Islet of Langerhans (tissue), 1 donor: Measurements from ENCODE around the gene APBA2.
"Not testable (repeated sequence)": the region's sequence is repeated elsewhere in the genome, so short reads cannot be mapped to it uniquely, and the experiment has no call there.

Experiments used
- FAIRE-seq: peaks from one replicate; lab custom pipeline; 2011; peaks lifted over from hg19 to GRCh38; lab: Jason Lieb, UNC

The APBA2 gene

GRCh38 chr15:29035336-29036285, 149.8 kb downstream of the APBA2 start:
- FAIRE-seq, result no peak

- FAIRE-seq, result no peak
Observed at GRCh38 chr15:29037997-29038705, 152.4 kb downstream of the APBA2 start.

- no peak for FAIRE-seq
Observed at GRCh38 chr15:29039466-29040369, 153.9 kb downstream of the APBA2 start.

GRCh38 chr15:29040370-29040751, 154.6 kb downstream of the APBA2 start:
- FAIRE-seq, result no peak

DNA sequence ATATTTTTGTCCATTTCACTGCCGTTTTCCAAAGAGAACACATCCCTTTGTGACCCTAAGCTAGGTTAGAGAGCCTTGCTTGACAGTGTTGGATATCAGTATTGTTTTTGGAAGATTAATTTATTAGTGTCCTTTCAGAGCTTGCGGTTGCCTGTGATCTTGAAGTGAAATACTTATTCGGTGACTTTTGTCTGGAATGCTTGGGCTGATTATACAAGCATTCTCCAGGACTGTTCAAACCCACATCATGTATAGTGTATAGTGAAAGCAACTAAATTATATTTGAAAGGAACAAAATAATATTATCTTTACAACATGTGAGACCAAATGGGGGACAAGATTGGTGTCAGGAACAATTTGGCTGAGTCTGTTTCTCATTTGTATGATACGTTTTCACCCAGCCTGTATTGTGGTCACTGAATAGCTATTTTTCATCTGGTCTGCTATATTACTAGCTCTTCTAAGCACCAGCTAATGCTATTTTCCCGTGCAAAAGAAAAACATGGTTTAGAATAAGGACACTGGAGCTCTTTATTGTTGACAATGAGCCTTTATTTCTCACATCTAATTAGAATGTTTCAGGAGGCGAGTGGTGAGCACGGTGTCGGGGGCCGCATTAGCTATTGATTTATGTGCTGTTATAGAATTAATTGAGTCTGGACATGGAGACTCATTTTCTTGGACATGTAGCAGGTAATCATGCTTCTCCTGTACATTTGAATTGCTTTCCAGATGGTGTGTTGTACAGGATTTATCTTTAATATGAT, 158.1 kb downstream of the APBA2 start:
- no peak for FAIRE-seq

GRCh38 chr15:29044503-29044901, 158.7 kb downstream of the APBA2 start:
- FAIRE-seq, result no peak

- FAIRE-seq, result not testable (repeated sequence)
Observed at GRCh38 chr15:29045161-29045560, 159.4 kb downstream of the APBA2 start.

DNA sequence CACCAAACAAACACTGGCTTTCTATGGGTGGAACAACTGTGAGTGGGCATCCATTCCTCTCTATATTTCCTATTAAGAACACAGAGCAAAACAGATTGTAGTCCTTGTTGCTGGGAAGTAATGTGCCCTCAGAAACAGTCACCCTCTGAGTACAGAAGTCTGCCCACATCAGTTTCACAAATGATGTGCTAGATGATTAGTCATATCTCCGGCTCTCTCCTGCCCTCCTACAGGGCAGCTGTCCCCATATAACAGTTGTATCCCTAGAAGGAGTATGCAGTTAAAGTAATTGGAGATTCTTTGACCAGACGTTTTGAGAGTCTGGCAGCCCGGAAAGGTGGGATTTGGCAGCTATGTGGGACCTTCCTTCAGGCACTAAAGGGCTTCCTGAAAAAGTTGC, 159.9 kb downstream of the APBA2 start:
- no peak for FAIRE-seq

DNA sequence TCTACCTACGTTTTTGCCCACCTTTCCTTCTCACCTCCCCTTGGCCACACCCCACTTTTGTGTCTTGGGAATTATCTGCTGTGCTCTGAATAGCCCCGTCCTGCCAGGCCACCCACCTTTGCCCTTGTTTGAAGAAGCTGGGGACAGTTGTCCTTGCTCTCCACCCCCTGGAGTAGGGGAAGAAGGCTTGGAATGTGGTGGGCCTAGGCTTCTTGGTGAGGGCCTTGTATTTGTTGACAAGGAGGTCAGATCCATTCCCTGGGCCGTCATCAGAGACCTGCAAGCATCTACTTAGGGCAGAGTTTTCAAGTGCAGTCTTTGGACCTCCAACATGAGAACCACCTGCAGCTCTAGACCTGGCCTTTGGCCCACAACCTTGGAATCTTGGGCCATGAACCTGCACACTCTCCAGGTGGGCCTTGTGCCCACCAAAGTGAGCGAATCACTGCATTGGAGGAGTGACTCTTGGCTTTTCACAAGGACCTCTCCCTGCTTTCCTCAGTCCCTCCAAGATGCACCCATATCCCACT, 160.6 kb downstream of the APBA2 start:
- no peak for FAIRE-seq

DNA sequence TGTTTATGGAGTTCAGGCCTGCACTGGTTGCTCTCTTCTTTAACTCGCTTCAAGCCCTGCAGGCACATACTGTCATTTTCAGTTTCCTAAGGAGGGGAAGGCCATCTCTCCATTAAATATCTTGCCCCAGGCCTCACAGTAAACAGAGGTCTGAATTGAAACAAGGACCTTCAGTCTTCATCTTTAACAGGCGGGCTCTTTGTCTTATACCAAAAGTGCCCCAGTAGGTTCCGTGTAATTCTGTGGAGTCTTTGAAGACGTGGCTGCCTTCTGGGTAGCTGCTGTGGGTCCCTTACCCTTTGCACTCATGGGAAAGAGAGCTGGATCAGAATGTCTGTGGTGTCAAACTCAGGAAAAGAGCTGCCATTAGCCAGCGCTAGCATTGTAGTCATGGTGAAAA, 161.2 kb downstream of the APBA2 start:
- no peak for FAIRE-seq

DNA sequence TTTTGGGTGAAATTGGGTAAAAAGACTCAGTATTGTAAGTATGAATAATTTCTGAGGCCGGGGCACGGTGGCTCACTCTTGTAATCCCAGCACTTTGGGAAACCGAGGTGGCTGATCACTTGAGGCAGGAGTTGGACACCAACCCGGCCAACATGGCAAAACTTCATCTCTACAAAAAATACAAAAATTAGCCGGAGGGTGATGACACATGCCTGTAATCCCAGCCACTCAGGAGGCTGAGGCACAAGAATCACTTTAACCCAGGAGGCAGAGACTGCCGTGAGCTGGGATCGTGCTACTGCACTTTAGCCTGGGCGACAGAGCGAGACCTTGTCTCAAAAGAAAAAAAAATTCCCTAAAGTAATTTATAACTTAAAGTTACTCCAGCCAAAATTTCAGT, 162.2 kb downstream of the APBA2 start:
- no peak for FAIRE-seq

GRCh38 chr15:29050870-29051269, 165.1 kb downstream of the APBA2 start:
- FAIRE-seq, result no peak

DNA sequence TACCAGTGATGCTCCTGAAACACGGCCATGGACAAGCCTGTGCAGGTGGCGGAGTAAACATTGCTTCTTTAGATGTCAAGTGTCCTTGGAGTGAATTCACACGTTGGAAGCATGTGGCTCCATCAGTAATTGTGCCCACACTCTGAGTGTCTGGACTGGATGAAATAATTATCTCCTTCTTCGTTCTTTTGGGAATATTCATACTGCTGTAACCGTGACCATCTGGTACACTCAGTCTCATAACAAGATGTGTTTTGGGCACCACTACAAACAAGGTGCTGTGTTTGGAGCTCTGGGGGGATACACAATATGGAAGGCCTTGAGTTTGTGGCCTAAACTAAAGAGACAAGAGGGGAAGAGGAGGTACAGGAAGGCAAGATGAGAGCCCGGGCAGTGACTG, 165.6 kb downstream of the APBA2 start:
- FAIRE-seq, result no peak

DNA sequence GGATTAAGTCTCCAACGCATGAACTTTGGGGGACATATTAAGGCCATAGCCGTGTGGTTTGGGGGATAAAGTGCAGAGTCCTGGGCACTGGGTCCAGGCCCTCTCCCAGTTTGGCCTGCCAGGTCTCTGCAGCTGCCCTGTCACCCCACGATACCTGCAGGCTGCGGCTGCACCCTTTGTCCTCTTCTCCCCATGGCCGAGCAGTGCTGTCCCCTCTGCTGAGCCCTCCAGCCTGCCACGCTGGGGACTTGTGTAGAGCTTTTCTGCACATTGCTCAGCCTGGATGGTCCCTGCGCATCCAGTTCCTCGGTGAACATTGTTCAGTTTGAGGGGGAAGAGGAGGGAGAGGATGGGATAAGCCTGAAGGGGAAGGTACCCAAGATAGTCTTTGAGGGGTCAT, 167.2 kb downstream of the APBA2 start:
- FAIRE-seq, result no peak

GRCh38 chr15:29053661-29054131, 167.9 kb downstream of the APBA2 start:
- no peak for FAIRE-seq

GRCh38 chr15:29054171-29055045, 168.6 kb downstream of the APBA2 start:
- FAIRE-seq, result no peak

DNA sequence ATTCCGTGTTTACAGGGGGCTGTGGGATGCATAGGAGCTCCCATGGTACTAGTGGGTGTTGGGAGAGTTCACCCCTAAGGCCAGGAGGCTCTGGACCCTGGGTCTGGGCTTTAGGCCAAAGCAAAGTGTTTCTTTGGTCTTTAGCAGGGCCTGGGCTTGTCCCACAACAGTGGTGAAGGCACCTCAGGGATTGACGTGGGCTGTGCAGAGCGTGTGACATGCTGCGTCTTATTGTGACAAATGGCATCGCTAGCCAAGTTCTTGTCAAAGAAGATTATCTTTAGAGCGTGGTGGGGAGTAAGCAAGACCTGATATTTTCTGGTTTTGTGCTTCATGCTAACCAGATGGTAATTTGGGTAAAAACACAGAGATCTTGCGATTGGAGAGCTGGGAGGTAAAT, 170.1 kb downstream of the APBA2 start:
- no peak for FAIRE-seq

GRCh38 chr15:29056839-29057450, 171.2 kb downstream of the APBA2 start:
- no peak for FAIRE-seq

- no peak for FAIRE-seq
Observed at GRCh38 chr15:29057856-29058255, 172.1 kb downstream of the APBA2 start.
